Fibroblast of the conjunctiva (primary cell): ENCODE results near the gene EIF5B.
A peak's percentile ranks its signal among the peaks of the same experiment; 100 is the strongest.
"Not testable (repeated sequence)": the region's sequence is repeated elsewhere in the genome, so short reads cannot be mapped to it uniquely, and the experiment has no call there.

Experiments used
- DNase-seq: peaks from one replicate; pipeline ENCODE4 v3.0.0-alpha.2; 2010; ENCODE audit warnings: low read depth

EIF5B gene

GRCh38 chr2:99365661-99366060 lies 28.5 kb downstream of the EIF5B start:
- no peak for DNase-seq

GRCh38 chr2:99368854-99369253 lies 31.7 kb downstream of the EIF5B start:
- not testable (repeated sequence) for DNase-seq

GRCh38 chr2:99373144-99373543 lies 36.0 kb downstream of the EIF5B start:
- DNase-seq: no peak

GRCh38 chr2:99374747-99375146 lies 37.6 kb downstream of the EIF5B start:
- no peak for DNase-seq

GRCh38 chr2:99376254-99376864 lies 39.2 kb downstream of the EIF5B start:
- DNase-seq: no peak

GRCh38 chr2:99377879-99378278 lies 40.7 kb downstream of the EIF5B start:
- DNase-seq: no peak

- no peak for DNase-seq
These were observed 43.3 kb downstream of the EIF5B start for GRCh38 chr2:99380376-99381010.

GRCh38 chr2:99382143-99382542 lies 45.0 kb downstream of the EIF5B start:
- no peak for DNase-seq

- no peak for DNase-seq
These were observed 48.8 kb downstream of the EIF5B start for GRCh38 chr2:99386011-99386410.

GRCh38 chr2:99388892-99389291 lies 51.7 kb downstream of the EIF5B start:
- no peak for DNase-seq

GRCh38 chr2:99389371-99389770 lies 52.2 kb downstream of the EIF5B start:
- DNase-seq: no peak

GRCh38 chr2:99389946-99390345 lies 52.8 kb downstream of the EIF5B start:
- DNase-seq: no peak

- DNase-seq: no peak
These were observed 58.5 kb downstream of the EIF5B start for GRCh38 chr2:99395589-99396130.

- DNase-seq: no peak
These were observed 60.2 kb downstream of the EIF5B start for GRCh38 chr2:99397266-99397920.

- DNase-seq: no peak
These were observed 61.1 kb downstream of the EIF5B start for GRCh38 chr2:99398303-99398702.

GRCh38 chr2:99399063-99399462 lies 61.9 kb downstream of the EIF5B start:
- peak; percentile 39 for DNase-seq

GRCh38 chr2:99399795-99400194 lies 62.6 kb downstream of the EIF5B start:
- no peak for DNase-seq

- DNase-seq: no peak
These were observed 64.7 kb downstream of the EIF5B start for GRCh38 chr2:99401841-99402240.

GRCh38 chr2:99403084-99403483 lies 65.9 kb downstream of the EIF5B start:
- no peak for DNase-seq

GRCh38 chr2:99403524-99403923 lies 66.3 kb downstream of the EIF5B start:
- DNase-seq: no peak

- DNase-seq: no peak
These were observed 67.0 kb downstream of the EIF5B start for GRCh38 chr2:99404039-99404796.
